GM12864 (cell line): ENCODE measurements around the gene METRN.

Experiments
- DNase-seq: peaks from one replicate; pipeline ENCODE4 v3.0.0-alpha.2; 2011; ENCODE audit warnings: low read depth
- H3K4me3 ChIP-seq: 2 replicates; pipeline ENCODE4 v1.5.1; 2011; ENCODE audit warnings: mild to moderate bottlenecking, low read depth, low read length, control low read depth
- CTCF ChIP-seq: IDR thresholded peaks from 2 replicates; pipeline ENCODE4 v1.5.1; 2011; ENCODE audit warnings: low read depth, mild to moderate bottlenecking, moderate library complexity, low read length, control low read depth, inconsistent platforms; ENCODE audit errors: missing control alignments

The METRN gene

GRCh38 chr16:743794-744500 lies 29.0 kb downstream of the METRN start:
- no peak for TF ChIP-seq CTCF
- no peak overlapping the region for H3K4me3 ChIP-seq
- no peak for DNase-seq

GRCh38 chr16:745739-746138 lies 30.8 kb downstream of the METRN start:
- no peak overlapping the region for H3K4me3 ChIP-seq
- no peak for DNase-seq
- TF ChIP-seq CTCF: peak; percentile 52

- H3K4me3 ChIP-seq: no peak overlapping the region
- DNase-seq: no peak
- TF ChIP-seq CTCF: no peak
These were observed 31.7 kb downstream of the METRN start for GRCh38 chr16:746637-747036.

- TF ChIP-seq CTCF: no peak
- no peak for DNase-seq
- no peak overlapping the region for H3K4me3 ChIP-seq
These were observed 33.2 kb downstream of the METRN start for GRCh38 chr16:747978-748746.

GRCh38 chr16:749010-749409 lies 34.1 kb downstream of the METRN start:
- no peak for TF ChIP-seq CTCF
- DNase-seq: no peak

GRCh38 chr16:750485-750884 lies 35.6 kb downstream of the METRN start:
- TF ChIP-seq CTCF: no peak
- no peak overlapping the region for H3K4me3 ChIP-seq
- DNase-seq: no peak

More at GRCh38 chr16:749010-749409, 34.1 kb downstream of the METRN start:
- no peak overlapping the region for H3K4me3 ChIP-seq
